Mucosa of descending colon (tissue), 3 donors: ENCODE data around the gene FLRT1. TPM values are rescaled to one million over a fixed set of nuclear protein-coding genes. Genes with fewer than 3 reads are reported as not detected.
A peak's percentile ranks its signal among the peaks of the same experiment; 100 is the strongest.

Source experiments
- ATAC-seq: fragments of 200-7000 bp; cut with Tn5 transposase; one replicate; pipeline ENCODE4 v1.9.1; 2020; ENCODE audit warnings: mild to moderate bottlenecking, moderate library complexity
- DNase-seq, 3 donors: peaks; one replicate each; pipeline ENCODE4 v3.0.0-alpha.2; 2020
- H3K36me3 ChIP-seq: fragments of 200-600 bp; one replicate; pipeline ENCODE4 v1.8.0; 2021; ENCODE audit warnings: low read depth, mild to moderate bottlenecking
- H3K4me1 ChIP-seq: fragments of 200-600 bp; one replicate; pipeline ENCODE4 v1.8.0; 2021; ENCODE audit warnings: low read depth, mild to moderate bottlenecking
- H3K4me3 ChIP-seq: fragments of 200-600 bp; one replicate; pipeline ENCODE4 v1.8.0; 2021; ENCODE audit warnings: mild to moderate bottlenecking
- H3K9me3 ChIP-seq: fragments of 200-600 bp; one replicate; pipeline ENCODE4 v1.8.0; 2021; ENCODE audit warnings: mild to moderate bottlenecking
- intact Hi-C, 2 donors: fragments of 100-400 bp; cut with DNase I in 1 of 2; cut with micrococcal nuclease in 1 of 2; formaldehyde crosslinking; loops; one replicate each; pipeline versions ENCODE4 v1.11.0 to v1.11.1; 2022; cut with DNase I, micrococcal nuclease
- total RNA-seq, 3 donors: library from RNA; stranded (reverse); fragmentation: NEBNext Ultra II Directional in 2 of 3; extraction: Animal tissue kit (Norgen Biotek cat#: 25700) in 2 of 3; gene quantifications; one replicate each; pipeline versions ENCODE4 v1.2.1 to v1.2.4, GENCODE V29; 2021 to 2023
- TF ChIP-seq, protein P1 (sequence below): fragments of 200-600 bp; IDR thresholded peaks from one replicate; pipeline ENCODE4 v1.8.0; 2022; ENCODE audit warnings: antibody characterized with exemption, mild to moderate bottlenecking
- donor health status: DM: no; HTN: no; CAD: no; lungs with moderate emphysema.
- donor health status: DM: no; HTN: no; CAD: no.
- donor health status: DM: no; HTN: yes; CAD: no.

The FLRT1 gene
- total RNA-seq, 3 donors from 2014 or later, result 0.31 to 8.9 (median 0.38) TPM

DNA sequence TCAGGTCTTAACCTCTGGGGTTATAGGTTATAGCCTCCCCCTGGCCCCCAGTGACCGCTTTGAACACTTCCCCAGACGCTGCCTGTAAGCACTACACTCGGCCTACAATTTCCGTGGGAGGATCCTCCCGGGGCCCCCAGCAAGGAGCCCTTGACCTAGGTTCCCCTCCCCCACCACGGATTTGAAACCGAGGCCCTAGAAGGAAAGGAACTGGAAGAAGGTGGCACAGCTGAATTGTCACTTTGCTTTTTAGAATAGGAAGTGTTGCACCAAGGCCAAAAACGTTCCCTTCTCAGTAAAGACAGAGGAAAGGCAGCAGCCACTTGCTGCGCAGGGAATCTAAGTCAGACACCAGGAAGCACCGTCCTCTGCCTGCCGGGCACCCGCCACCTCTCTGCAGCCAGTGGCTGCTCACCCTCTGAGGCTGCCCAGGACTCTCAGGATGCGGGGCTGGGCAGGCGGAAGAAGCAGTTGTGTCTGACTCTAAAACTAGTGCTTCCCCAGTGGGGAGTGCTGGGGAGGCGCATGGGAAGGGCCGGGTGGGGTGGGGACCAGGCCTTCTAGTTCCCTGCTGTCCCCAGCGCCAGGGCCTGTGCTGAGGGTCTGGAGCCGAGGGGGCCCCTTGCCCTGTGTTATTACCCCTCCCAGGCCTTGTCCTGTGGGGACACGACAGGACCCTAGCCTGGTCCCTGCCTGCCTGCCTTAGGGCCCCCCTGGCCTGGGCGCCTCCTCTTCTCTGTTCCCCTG is 7.9 kb upstream of the FLRT1 start:
- TF ChIP-seq, protein P1, sequence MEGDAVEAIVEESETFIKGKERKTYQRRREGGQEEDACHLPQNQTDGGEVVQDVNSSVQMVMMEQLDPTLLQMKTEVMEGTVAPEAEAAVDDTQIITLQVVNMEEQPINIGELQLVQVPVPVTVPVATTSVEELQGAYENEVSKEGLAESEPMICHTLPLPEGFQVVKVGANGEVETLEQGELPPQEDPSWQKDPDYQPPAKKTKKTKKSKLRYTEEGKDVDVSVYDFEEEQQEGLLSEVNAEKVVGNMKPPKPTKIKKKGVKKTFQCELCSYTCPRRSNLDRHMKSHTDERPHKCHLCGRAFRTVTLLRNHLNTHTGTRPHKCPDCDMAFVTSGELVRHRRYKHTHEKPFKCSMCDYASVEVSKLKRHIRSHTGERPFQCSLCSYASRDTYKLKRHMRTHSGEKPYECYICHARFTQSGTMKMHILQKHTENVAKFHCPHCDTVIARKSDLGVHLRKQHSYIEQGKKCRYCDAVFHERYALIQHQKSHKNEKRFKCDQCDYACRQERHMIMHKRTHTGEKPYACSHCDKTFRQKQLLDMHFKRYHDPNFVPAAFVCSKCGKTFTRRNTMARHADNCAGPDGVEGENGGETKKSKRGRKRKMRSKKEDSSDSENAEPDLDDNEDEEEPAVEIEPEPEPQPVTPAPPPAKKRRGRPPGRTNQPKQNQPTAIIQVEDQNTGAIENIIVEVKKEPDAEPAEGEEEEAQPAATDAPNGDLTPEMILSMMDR, result no peak
- no peak overlapping the region for H3K4me3 ChIP-seq
- ATAC-seq (no peak), DNase-seq (no peak)
- intact Hi-C loops, result no loop called here
- no peaks in the 10 kb centered on the region for H3K4me1 ChIP-seq
- H3K9me3 ChIP-seq, result no peaks in the 10 kb centered on the region
- no peaks in the 10 kb centered on the region for H3K36me3 ChIP-seq

GRCh38 chr11:64028398-64029115 is 7.2 kb upstream of the FLRT1 start:
- ATAC-seq, result peak; percentile 14
- no peak overlapping the region for H3K4me3 ChIP-seq
- intact Hi-C loops, result no loop called here
- H3K4me1 ChIP-seq, result no peaks in the 10 kb centered on the region
- TF ChIP-seq, protein P1, result no peak
- no peak for DNase-seq
- H3K36me3 ChIP-seq, result no peaks in the 10 kb centered on the region
- H3K9me3 ChIP-seq, result no peaks in the 10 kb centered on the region

GRCh38 chr11:64029773-64030172 is 6.0 kb upstream of the FLRT1 start:
- Histone ChIP-seq H3K36me3 (no peaks in the 10 kb centered on the region), H3K9me3 (no peaks in the 10 kb centered on the region), H3K4me1 (no peaks in the 10 kb centered on the region), H3K4me3 (no peak overlapping the region)
- ATAC-seq (no peak), DNase-seq (no peak)
- intact Hi-C loops, result no loop called here
- TF ChIP-seq, protein P1, result no peak

- TF ChIP-seq, protein P1, result no peak
- intact Hi-C loops, result no loop called here
- ATAC-seq (no peak), DNase-seq (no peak)
- Histone ChIP-seq H3K36me3 (no peaks in the 10 kb centered on the region), H3K4me1 (peaks cover 2% of the 10 kb centered on the region), H3K9me3 (no peaks in the 10 kb centered on the region), H3K4me3 (no peak overlapping the region)
Observed at GRCh38 chr11:64031001-64031400, 4.7 kb upstream of the FLRT1 start.

GRCh38 chr11:64032050-64032449 is 3.7 kb upstream of the FLRT1 start:
- H3K36me3 ChIP-seq, result no peaks in the 10 kb centered on the region
- peaks cover 10% of the 10 kb centered on the region for H3K4me1 ChIP-seq
- ATAC-seq (no peak), DNase-seq (no peak)
- intact Hi-C loops, result no loop called here
- TF ChIP-seq, protein P1, result no peak
- no peaks in the 10 kb centered on the region for H3K9me3 ChIP-seq
- no peak overlapping the region for H3K4me3 ChIP-seq
